Measurements from ENCODE around the gene FHL2.

FHL2 gene

GRCh38 chr2:105380432-105381100, 18.3 kb downstream of the FHL2 start:
- TF ChIP-seq, protein P1, sequence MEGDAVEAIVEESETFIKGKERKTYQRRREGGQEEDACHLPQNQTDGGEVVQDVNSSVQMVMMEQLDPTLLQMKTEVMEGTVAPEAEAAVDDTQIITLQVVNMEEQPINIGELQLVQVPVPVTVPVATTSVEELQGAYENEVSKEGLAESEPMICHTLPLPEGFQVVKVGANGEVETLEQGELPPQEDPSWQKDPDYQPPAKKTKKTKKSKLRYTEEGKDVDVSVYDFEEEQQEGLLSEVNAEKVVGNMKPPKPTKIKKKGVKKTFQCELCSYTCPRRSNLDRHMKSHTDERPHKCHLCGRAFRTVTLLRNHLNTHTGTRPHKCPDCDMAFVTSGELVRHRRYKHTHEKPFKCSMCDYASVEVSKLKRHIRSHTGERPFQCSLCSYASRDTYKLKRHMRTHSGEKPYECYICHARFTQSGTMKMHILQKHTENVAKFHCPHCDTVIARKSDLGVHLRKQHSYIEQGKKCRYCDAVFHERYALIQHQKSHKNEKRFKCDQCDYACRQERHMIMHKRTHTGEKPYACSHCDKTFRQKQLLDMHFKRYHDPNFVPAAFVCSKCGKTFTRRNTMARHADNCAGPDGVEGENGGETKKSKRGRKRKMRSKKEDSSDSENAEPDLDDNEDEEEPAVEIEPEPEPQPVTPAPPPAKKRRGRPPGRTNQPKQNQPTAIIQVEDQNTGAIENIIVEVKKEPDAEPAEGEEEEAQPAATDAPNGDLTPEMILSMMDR (conservative IDR thresholded peaks at IDR 0.05; ENCODE audit: low read depth, low read length) = no peak
- H3K4me3 ChIP-seq (ENCODE audit: low read length) = no peak overlapping the region
- no peak for DNase-seq (ENCODE audit: low read depth)

- DNase-seq (ENCODE audit: low read depth) = no peak
- TF ChIP-seq, protein P1 (conservative IDR thresholded peaks at IDR 0.05; ENCODE audit: low read depth, low read length) = no peak
- no peak overlapping the region for H3K4me3 ChIP-seq (ENCODE audit: low read length)
Measured at GRCh38 chr2:105379741-105380186, 19.1 kb downstream of the FHL2 start.

DNA sequence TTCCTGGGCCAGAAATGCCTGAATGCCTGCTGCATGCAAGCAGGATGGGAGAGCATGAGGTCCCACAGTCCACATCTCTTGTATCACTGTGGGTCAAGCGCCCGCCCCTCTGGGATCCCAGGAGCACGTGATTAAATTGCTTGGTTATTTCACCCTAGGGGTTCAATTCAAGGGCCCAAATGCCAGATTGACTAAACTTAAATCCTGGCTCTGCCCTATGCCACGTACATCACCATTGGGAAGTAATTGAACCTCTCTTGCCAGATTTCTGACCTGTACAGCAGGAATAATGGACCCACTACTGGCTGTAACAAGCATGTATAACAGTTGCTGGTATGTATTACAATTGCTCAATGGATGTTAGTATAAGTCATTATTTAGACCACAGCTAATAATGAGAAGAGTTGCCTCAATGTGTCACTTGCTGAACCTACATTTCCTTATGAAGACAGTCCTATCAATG, 19.9 kb downstream of the FHL2 start:
- TF ChIP-seq, protein P1 (conservative IDR thresholded peaks at IDR 0.05; ENCODE audit: low read depth, low read length) = no peak
- DNase-seq (ENCODE audit: low read depth) = no peak
- no peak overlapping the region for H3K4me3 ChIP-seq (ENCODE audit: low read length)

DNA sequence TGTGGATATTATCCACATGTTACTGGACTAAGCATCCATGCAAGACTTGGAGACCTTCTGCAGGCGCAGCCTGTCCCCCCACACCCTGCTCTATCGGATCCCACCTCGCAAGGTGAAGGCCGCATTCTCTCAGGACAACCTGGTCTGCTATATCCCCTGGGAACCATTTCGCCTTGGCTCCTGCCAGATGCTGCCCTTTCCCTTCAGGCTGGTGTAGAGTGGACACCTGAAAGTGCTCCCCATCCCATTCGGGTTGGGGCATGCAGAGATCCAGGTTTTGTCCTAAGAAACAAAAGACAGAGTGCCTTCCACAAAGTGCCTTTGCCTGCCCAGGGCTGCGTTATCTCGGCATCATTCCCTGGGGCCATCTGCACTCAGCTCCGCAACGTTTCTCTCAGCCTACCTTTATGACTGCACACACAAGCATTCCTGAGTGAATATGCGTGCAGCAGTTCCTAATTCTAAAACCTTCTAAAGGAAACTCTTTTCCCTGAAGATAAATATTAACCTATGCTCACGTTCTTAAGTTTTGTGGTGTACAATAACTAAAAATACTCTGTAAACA, 20.5 kb downstream of the FHL2 start:
- DNase-seq (ENCODE audit: low read depth) = no peak
- TF ChIP-seq, protein P1 (conservative IDR thresholded peaks at IDR 0.05; ENCODE audit: low read depth, low read length) = no peak

DNA sequence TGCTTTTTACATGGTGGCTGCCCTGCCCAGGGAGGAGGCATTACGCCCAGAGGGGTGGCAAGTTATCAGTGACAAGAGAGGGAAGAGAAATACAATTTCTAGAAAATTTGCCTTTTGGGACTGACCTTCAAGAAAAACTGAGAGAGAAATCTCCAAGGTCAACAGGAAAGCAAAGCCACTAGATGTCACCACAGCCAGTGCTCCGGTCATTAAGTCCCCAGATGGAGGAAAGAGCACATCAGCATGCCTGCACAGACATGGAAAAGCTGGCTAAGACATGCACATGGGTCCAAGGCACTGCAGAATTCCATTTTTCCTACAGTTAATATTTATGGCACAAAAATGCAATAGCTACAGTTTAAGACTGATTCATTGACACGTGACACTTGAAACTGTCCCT, 21.0 kb downstream of the FHL2 start:
- TF ChIP-seq, protein P1 (conservative IDR thresholded peaks at IDR 0.05; ENCODE audit: low read depth, low read length) = no peak
- H3K4me3 ChIP-seq (ENCODE audit: low read length) = no peak overlapping the region

More for the DNA sequence above, 20.5 kb downstream of the FHL2 start:
- H3K4me3 ChIP-seq (ENCODE audit: low read length) = no peak overlapping the region

DNA sequence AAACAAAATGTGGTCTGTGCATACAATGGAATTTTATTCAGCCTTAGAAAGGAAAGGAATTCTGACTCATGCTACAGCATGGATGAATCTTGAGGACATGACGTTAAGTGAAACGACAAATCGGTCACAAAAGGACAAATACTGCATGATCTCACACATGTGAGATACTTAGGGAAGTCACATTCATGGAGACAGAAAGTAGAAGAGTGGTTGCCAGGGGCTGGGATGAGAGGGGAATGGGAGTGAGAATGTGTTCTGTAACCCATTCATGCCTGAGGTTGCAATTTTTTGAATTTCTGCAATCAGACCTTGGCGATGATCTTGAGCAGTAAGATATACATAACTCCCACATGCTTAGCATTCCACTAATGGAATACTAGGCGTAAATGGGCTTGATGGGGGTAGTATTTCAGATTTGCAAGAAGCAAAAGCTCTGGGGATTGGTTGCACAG, 22.0 kb downstream of the FHL2 start:
- peak; percentile 59 for DNase-seq (ENCODE audit: low read depth)
- no peak overlapping the region for H3K4me3 ChIP-seq (ENCODE audit: low read length)
- TF ChIP-seq, protein P1 (conservative IDR thresholded peaks at IDR 0.05; ENCODE audit: low read depth, low read length) = no peak

More for the DNA sequence above, 21.0 kb downstream of the FHL2 start:
- DNase-seq (ENCODE audit: low read depth) = no peak

DNA sequence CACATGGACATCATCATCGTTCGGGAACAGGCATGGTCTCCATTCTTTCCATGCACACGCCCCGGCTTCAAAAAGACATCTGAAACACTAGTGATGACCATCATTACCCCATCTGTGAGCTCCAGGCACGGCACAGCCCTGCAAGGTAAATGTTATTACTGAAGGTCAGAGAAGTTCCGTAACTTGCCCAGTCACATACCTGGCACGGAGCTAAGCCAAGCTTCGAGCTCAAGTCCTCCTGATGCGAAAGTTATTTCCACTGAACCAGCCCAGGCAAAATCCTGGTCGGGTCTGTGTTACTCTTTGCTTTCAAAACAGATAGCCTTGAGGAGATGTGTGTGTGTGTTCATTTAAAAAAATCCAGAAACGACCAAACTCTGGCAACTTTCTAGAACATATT, 22.8 kb downstream of the FHL2 start:
- TF ChIP-seq, protein P1 (conservative IDR thresholded peaks at IDR 0.05; ENCODE audit: low read depth, low read length) = no peak
- no peak for DNase-seq (ENCODE audit: low read depth)
- H3K4me3 ChIP-seq (ENCODE audit: low read length) = no peak overlapping the region

Measured in retinal pigment epithelial cell (primary cell).